Bronchial epithelial cell (primary cell): ENCODE measurements around the gene CAMTA1. TPM values are rescaled to one million over a fixed set of nuclear protein-coding genes. Genes with fewer than 3 reads are reported as not detected.

Experiments
- DNase-seq: peaks from one replicate; pipeline ENCODE4 v3.0.0-alpha.2; 2010; ENCODE audit warnings: low read depth
- FAIRE-seq: peaks from 2 replicates; lab custom pipeline; 2011; peaks lifted over from hg19 to GRCh38; lab: Jason Lieb, UNC
- H3K27me3 ChIP-seq: 2 replicates; pipeline ENCODE4 v1.5.1; 2011; ENCODE audit warnings: low read length; ENCODE audit not compliant: control insufficient read depth, insufficient read depth
- H3K36me3 ChIP-seq: 2 replicates; pipeline ENCODE4 v1.5.1; 2011; ENCODE audit warnings: low read length; ENCODE audit not compliant: control insufficient read depth, insufficient read depth
- H3K4me3 ChIP-seq: 2 replicates; pipeline ENCODE4 v1.5.1; 2011; ENCODE audit warnings: mild to moderate bottlenecking, low read depth, low read length, control low read depth
- CTCF ChIP-seq: IDR thresholded peaks from 2 replicates; pipeline ENCODE4 v1.5.1; 2011; ENCODE audit warnings: mild to moderate bottlenecking, moderate library complexity, low read length, control low read depth, inconsistent platforms; ENCODE audit not compliant: insufficient read depth, severe bottlenecking
- total RNA-seq: library from RNA; depleted of rRNA; stranded (reverse); fragments of >200 nt; gene quantifications from 2 replicates; pipeline ENCODE4 v1.2.1, GENCODE V29; 2014

Gene CAMTA1
- total RNA-seq, 1 donor from 2014 or later, result 68.2 TPM

- Histone ChIP-seq H3K27me3 (no peaks in the 10 kb centered on the region), H3K4me3 (no peak overlapping the region), H3K36me3 (no peaks in the 10 kb centered on the region)
- DNase-seq (no peak), FAIRE-seq (no peak)
- TF ChIP-seq CTCF, result no peak
Measured at GRCh38 chr1:7755448-7755847, 970.2 kb downstream of the CAMTA1 start.

- no peak for TF ChIP-seq CTCF
- no peak for FAIRE-seq
- no peak for DNase-seq
- Histone ChIP-seq H3K36me3 (no peaks in the 10 kb centered on the region), H3K4me3 (no peak overlapping the region), H3K27me3 (no peaks in the 10 kb centered on the region)
Measured at GRCh38 chr1:7760245-7760644, 975.0 kb downstream of the CAMTA1 start.

GRCh38 chr1:7761103-7761502 lies 975.8 kb downstream of the CAMTA1 start:
- no peaks in the 10 kb centered on the region for H3K36me3 ChIP-seq
- DNase-seq (no peak), FAIRE-seq (no peak)
- H3K4me3 ChIP-seq, result no peak overlapping the region
- no peaks in the 10 kb centered on the region for H3K27me3 ChIP-seq
- TF ChIP-seq CTCF, result no peak

DNA sequence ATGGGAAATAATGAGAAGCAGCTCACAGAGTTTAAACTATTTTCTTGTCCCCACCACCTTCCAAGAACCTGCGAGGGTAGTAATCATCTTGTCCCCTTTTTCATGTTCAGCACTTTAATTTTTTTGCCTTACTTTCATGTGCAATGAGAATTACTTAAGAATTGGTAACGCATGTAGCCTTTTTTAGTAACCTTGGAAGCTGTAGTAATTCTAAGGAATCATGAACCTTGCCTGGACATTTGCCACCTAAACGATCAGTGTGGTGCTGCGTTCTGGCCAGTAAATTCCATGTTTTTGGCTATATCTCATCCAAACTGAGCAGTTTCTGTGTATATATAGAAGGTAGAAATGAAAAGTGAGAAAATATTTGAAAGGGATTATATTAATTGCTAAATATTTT lies 981.9 kb downstream of the CAMTA1 start:
- H3K4me3 ChIP-seq, result no peak overlapping the region
- DNase-seq (no peak), FAIRE-seq (no peak)
- no peaks in the 10 kb centered on the region for H3K27me3 ChIP-seq
- H3K36me3 ChIP-seq, result no peaks in the 10 kb centered on the region
- no peak for TF ChIP-seq CTCF

DNA sequence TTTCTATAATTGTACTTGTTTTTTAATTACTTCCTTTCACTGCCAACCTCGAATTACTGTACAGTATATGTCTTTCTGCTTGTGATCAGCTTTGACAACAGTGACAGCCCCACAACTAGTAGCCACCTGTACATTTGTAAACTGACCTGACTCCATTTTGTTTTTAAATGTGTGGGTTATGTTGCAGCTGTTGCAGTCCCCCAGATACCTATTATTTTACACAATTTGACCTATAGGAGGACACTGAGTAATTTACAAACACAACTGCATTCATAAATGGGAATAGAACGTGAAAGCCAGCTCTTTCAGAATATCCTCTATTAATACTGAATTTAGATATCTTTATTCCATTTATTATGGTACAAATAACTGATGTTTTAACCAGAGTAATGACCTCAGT lies 983.3 kb downstream of the CAMTA1 start:
- DNase-seq (no peak), FAIRE-seq (no peak)
- H3K27me3 ChIP-seq, result no peaks in the 10 kb centered on the region
- TF ChIP-seq CTCF, result no peak
- no peaks in the 10 kb centered on the region for H3K36me3 ChIP-seq
- no peak overlapping the region for H3K4me3 ChIP-seq

DNA sequence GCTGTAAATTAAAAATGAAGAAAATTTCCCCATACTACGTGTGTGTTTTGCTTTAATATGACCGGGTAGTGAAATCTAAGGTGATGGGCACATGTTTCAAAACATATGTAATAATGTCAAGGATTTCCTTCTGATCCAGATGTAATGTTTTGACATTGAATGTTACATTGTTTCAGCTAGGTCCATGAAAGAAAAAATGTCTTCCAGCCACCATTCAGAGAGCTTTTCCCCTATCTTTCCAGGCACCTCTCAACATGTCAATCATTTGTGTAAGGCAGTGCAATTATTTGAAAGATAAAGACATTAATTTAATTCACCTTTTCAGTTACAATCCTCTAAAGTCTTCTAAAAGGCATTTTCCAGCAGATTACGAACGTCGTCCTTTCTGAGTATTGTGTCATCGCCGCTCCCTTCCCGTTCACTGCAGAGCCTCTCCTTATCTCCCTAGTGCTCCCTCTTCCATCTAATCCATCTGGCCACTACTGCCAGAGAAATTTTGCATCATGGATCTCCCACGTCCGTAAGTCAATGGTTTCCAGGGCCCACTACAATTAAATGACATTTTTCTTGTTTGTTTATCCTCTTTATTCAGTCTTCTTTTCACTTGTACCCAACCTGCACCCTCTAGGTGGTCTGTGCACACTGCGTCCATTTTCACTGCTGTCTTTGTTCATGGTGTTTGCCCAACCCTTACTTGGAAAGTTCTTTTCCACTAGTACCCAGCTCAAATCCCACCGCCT lies 984.6 kb downstream of the CAMTA1 start:
- DNase-seq (no peak), FAIRE-seq (no peak)
- H3K4me3 ChIP-seq, result no peak overlapping the region
- H3K36me3 ChIP-seq, result peaks cover 1% of the 10 kb centered on the region
- no peaks in the 10 kb centered on the region for H3K27me3 ChIP-seq
- no peak for TF ChIP-seq CTCF
